ENCODE measurements around the gene MAGEA8. TPM values are rescaled to one million over a fixed set of nuclear protein-coding genes. Genes with fewer than 3 reads are reported as not detected.
"Not testable (repeated sequence)": the region's sequence is repeated elsewhere in the genome, so short reads cannot be mapped to it uniquely, and the experiment has no call there.

Gene MAGEA8
- total RNA-seq, 1 experiment from 2014 or later, result not detected

DNA sequence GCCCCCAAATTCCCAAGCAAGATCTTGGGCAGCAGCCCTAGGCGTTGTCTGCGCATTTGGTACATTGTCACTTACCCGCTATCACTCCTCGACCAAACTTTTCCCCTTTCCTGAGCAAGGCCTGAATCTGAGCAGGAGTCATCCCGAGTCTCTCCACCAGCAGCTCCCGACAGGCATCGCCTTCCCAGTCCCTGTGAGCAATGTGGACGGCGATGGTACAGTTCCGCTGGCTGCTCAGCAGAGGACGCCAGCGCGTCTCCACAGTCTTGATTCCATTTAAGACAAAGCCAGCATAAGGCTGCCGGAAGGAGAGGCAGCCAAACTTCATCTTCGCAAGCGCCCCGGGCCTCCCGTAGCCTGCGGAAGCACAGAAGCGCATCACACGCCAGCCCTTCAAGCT is 52.6 kb downstream of the MAGEA8 start:
- in situ Hi-C loops (cut with HindIII; ENCODE audit: low pct_unique_long_range_greater_than_20kb, low sequenced_read_pairs); DNase-seq (ENCODE audit: low read depth): not testable (repeated sequence)

Other genes starting within 250 kb of the MAGEA8 start
- 20.0 and 33.8 TPM in 2 replicates for gene TMEM185A, start 249.4 kb upstream of the MAGEA8 start, total RNA-seq (2014; rRNA removed; shearing (Covaris generic); ENCODE audit: low replicate concordance)
- gene MAGEA11, start 169.1 kb upstream of the MAGEA8 start, total RNA-seq (2014; rRNA removed; shearing (Covaris generic); ENCODE audit: low replicate concordance), result not detected in 2 replicates
- gene HSFX1, start 107.1 kb upstream of the MAGEA8 start, total RNA-seq (2014; rRNA removed; shearing (Covaris generic); ENCODE audit: low replicate concordance), result 0.78 TPM in 1 of 2 replicates, not detected in the other
- not detected in 2 replicates for gene MAGEA9, start 99.3 kb upstream of the MAGEA8 start, total RNA-seq (2014; rRNA removed; shearing (Covaris generic); ENCODE audit: low replicate concordance)
- gene HSFX4, start 48.4 kb downstream of the MAGEA8 start, total RNA-seq (2014; rRNA removed; shearing (Covaris generic); ENCODE audit: low replicate concordance), result not detected in 2 replicates
- 52.0 and 55.3 TPM in 2 replicates for gene EOLA2, start 57.3 kb downstream of the MAGEA8 start, total RNA-seq (2014; rRNA removed; shearing (Covaris generic); ENCODE audit: low replicate concordance)